SU-DHL-6 (cell line): ENCODE data around the gene LRP3.

Source experiments
- CTCF ChIP-seq: fragments of 200-600 bp; sonication (generic); IDR thresholded peaks from one replicate; pipeline ENCODE4 v1.5.1; 2017; ENCODE audit warnings: antibody characterized with exemption, mild to moderate bottlenecking, low read length, moderate library complexity; ENCODE audit not compliant: insufficient read depth, poor library complexity, severe bottlenecking
- EZH2phosphoT487 ChIP-seq: fragments of 200-600 bp; sonication (generic), shearing (Covaris generic); conservative IDR thresholded peaks from 2 replicates; pipeline ENCODE4 v1.6.1; 2018; ENCODE audit warnings: mild to moderate bottlenecking, antibody characterized with exemption, low read length, moderate library complexity, mixed read lengths

- TF ChIP-seq CTCF = no peak
- TF ChIP-seq EZH2phosphoT487 = no peak
Observed at GRCh38 chr19:33239223-33239975, 45.3 kb downstream of the LRP3 start.
